HG03521 (cell line): ENCODE results near the gene STAM.

Source experiments
- ATAC-seq: cut with Tn5 transposase; IDR thresholded peaks from one replicate; pipeline ENCODE4 v1.9.1; 2021; ENCODE audit warnings: mild to moderate bottlenecking, moderate library complexity; ENCODE audit not compliant: unreplicated experiment

The STAM gene

GRCh38 chr10:17645621-17646345 is 1.8 kb downstream of the STAM start:
- no peak for ATAC-seq

- ATAC-seq, result no peak
These were observed 3.4 kb downstream of the STAM start for GRCh38 chr10:17647326-17647725.

DNA sequence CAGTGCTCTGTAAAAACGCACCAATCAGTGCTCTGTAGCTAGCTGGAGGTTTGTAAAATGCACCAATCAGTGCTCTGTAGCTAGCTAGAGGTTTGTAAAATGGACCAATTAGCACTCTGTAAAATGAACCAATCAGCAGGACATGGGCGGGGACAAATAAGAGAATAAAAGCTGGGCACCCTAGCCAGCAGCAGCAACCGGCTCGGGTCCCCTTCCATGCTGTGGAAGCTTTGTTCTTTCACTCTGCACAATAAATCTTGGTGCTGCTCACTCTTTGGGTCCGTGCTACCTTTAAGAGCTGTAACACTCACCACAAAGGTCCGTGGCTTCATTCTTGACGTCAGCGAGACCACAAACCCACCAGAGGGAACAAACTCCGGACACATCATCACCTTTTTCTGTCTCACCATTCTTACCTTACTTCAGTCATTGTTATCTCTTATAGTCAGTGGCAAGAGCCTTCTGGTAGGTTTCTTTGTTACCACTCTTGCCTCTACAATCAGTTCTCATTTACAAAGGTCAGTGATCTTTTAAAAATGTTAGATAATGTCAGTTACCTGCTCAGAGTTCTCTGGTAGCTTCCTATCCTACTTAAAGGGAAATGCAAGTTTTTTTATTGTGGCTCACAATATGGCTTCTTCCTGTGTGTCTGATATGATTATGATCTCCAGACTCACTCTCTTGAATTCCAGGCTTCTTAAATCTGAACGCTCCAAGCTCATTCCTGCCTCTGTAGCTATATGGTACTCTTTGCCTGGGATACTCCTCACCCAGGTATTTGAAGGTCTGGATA is 4.5 kb downstream of the STAM start:
- ATAC-seq, result no peak

DNA sequence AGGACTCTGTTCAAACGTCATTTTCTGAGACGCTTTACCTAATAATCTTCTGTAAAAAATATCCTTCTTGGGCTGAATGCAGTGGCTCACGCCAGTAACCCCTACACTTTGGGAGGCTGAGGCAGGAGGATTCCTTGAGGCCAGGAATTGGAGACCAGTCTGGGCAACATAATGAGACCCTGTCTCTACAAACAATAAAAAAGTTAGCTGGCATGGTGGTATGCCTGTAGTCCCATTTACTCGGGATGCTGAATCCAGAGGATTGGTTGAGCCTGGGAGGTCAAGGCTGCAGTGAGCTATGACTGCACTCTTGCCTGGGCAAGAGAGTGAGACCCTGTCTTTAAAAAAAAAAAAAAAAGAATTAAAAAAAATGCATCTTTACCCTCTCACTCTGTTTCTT is 5.1 kb downstream of the STAM start:
- no peak for ATAC-seq

GRCh38 chr10:17649836-17650235 is 5.9 kb downstream of the STAM start:
- ATAC-seq, result no peak

DNA sequence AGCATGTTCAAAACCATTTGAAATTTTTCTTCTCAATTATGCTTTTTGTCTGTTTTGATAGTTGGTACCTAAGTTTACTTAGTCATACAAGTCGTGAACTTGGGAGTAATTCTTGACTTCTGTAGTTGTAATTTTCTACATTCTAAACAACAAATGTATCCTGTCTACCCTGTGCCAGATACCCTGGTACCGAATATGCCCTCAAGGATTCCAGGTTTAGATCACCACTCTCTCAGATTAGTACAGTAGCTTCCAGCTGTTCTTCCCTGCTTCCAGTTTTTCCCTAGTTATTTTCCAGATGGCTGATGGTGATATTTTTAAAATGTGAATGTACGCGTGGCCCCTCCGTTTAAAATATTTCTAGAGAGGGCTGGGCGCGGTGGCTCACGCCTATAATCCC is 6.5 kb downstream of the STAM start:
- ATAC-seq, result no peak

DNA sequence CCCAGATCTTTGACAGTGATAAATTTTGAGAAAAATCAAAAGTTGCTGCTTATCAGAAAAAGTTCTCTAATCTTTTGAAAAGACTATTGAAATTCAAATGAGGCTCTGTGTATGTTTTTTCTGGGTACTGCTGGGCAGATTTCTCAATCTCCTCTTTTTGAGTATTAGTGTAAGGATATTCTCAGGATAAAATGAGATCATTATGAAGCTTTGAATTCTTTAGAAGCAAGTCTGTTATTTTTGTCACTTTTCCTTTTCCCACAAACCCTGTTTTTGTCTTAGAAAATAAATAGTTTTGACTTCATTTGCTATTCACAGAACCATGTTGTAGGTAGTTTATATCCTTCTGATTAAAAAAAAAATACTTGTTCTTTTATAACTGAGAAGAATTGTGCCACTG is 7.9 kb downstream of the STAM start:
- no peak for ATAC-seq

- no peak for ATAC-seq
These were observed 8.6 kb downstream of the STAM start for GRCh38 chr10:17652585-17652984.

- ATAC-seq, result no peak
These were observed 11.1 kb downstream of the STAM start for GRCh38 chr10:17655009-17655408.

- ATAC-seq, result peak; percentile 91
These were observed 11.7 kb downstream of the STAM start for GRCh38 chr10:17655567-17656146.

DNA sequence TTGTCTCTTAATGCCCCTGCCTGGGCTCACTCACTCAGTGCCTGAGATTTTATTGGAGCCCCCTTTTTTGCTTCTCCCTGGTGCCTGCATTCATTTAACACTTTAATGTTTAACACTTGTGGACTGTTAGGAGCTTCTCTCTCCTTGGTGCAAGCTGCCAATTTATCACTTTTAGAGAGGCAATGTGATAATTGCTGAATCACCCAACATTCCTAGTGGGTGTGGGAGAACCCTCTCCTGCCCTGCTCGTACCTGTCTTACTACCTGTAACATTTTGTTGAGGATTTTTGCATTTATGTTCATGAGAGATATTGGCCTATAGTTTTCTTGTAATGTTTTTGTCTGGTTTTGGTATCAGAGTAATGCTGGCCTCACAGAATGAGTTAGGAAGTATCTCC is 13.2 kb downstream of the STAM start:
- ATAC-seq, result no peak

GRCh38 chr10:17659365-17659764 is 15.4 kb downstream of the STAM start:
- ATAC-seq, result no peak

DNA sequence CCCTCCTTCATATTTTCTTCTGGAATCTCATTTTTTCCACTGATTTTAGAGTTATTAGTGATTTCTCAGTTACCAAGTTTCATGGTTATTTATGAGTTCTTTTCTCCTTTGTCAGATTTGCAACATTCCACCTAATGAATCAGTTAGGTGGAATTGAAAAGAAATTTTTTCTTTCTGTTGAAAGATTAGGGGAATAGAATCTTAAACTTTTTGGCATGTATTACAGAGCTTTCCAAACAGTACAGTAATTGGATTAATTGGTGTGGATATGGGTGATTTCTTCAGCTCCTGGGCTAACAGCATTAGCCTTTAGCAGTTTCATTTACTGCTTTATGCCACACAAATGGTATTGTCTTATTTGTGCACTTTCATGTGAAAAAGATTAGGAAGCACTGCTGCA is 17.0 kb downstream of the STAM start:
- ATAC-seq, result no peak

DNA sequence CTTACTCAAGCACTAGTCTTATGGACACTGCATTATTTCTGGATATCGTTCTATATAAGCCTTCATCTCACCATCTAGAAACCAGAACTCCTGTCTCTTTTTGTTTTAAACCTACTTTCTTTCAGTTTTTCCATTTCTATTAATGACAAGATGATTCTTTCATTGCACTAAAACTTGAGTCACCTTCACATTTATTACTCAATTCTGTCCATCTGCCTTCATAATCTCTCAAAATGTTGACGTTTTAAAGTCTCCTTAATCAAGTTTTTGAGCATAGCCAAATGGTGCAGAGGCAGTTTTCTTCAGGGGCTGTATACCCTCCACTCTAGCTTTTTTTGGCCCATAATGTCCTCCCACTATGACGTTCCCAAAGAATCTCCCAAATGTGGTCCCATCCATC is 17.6 kb downstream of the STAM start:
- no peak for ATAC-seq

- no peak for ATAC-seq
These were observed 18.5 kb downstream of the STAM start for GRCh38 chr10:17662193-17663138.

DNA sequence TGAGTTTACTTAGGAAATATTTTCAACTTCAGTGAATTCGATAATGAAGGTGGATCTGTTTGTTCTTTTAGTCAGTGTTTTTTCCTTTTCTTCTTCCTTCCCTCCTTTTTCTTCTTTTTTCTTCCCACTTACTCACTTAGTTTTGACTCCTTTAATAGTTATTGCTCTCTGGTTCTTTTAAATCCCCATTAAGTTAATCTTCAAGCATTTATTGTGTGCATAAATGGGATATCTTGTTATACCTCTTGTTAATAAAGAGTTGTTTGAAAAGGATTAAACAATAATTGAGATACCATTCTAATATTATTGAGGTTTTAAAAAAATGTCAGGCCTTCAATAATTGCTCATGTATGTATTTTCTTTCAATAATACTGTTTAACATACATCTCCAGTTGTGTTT is 19.5 kb downstream of the STAM start:
- ATAC-seq, result no peak

- ATAC-seq, result no peak
These were observed 21.8 kb downstream of the STAM start for GRCh38 chr10:17665747-17666146.

DNA sequence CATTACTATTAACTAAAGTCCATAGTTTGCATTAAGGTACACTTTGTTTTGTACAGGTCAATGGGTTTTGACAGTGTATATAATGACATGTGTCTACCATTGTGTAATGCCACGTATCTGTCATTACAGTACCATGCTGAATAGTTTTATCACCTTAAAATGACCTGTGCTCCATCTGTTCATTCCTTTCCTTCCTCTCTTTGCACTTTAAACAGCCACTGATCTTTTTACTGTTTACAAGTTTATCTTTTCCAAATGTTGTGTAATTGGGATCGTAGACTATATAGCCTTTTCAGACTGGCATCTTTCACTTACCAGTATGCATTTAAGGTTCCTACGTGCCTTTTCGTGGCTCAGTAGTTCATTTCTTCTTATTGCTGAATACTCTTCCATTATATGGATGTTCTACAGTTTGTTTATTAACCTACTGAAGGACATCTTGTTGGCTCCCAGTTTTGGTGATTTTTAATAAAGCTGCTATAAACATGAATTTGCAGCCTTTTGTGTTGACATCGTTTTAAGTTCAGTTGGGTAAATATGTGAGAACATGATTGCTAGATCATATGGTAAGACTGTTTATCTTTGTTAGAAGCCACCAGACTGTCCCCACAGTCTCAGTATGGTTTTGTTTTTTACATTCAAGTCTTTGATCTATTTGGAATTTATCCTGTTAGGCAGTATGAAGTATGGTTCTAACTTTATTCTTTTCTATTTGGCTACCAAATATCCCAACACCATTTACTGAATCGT is 24.7 kb downstream of the STAM start:
- ATAC-seq, result no peak

DNA sequence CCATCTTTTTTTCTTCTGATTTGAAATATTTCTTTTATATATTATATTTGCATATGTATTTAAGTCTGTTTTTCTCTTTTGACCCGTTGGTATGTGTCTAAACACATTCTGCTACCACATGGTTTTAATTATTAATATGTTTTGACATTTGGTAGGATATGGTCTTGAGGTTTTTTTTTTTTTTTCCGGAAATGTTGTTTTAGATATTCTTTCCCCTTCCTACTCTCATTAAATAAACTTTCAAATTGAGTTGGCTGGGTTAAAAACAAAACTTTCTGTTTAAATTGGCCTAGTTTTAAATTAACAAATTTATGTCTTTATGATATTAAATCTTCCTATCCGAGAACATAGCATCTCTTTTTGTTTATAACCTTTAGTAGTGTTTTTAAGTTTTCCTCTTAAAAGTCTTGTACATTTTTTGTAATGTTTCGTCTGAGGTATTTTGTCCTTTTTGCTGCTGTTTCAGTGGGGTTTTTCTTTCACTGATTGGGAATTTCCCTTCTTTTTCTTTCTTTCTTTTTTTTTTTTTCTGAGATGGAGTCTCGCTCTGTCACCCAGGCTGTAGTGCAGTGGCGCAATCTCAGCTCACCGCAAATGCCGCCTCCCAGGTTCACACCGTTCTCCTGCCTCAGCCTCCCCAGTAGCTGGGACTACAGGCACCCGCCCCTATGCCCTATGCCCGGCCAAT is 25.4 kb downstream of the STAM start:
- no peak for ATAC-seq

GRCh38 chr10:17671307-17671706 is 27.4 kb downstream of the STAM start:
- ATAC-seq, result no peak
